Duodenal mucosa (tissue), 2 donors: Measurements from ENCODE around the gene IQGAP2.
"Not testable (repeated sequence)": the region's sequence is repeated elsewhere in the genome, so short reads cannot be mapped to it uniquely, and the experiment has no call there.

Source experiments
- H3K27ac ChIP-seq: one replicate; pipeline ENCODE4 v1.7.0; 2013; ENCODE audit warnings: low read depth, low read length
- H3K27me3 ChIP-seq, 2 donors: one replicate each; pipeline ENCODE4 v1.7.0; 2013; ENCODE audit warnings: low read length in 2 of 2, control low read depth in 1 of 2; ENCODE audit not compliant: insufficient read depth in 2 of 2, control insufficient read depth in 1 of 2
- H3K36me3 ChIP-seq, 2 donors: one replicate each; pipeline ENCODE4 v1.7.0; 2013; ENCODE audit warnings: low read length in 2 of 2, control low read depth in 1 of 2; ENCODE audit not compliant: insufficient read depth in 2 of 2, control insufficient read depth in 1 of 2
- H3K4me1 ChIP-seq, 2 donors: one replicate each; pipeline ENCODE4 v1.7.0; 2013; ENCODE audit warnings: low read length in 2 of 2, control low read depth in 1 of 2; ENCODE audit not compliant: insufficient read depth in 2 of 2, control insufficient read depth in 1 of 2
- H3K4me3 ChIP-seq, 2 donors: one replicate each; pipeline ENCODE4 v1.7.0; 2013; ENCODE audit warnings: low read length in 2 of 2, low read depth in 1 of 2
- H3K9ac ChIP-seq, 2 donors: one replicate each; pipeline ENCODE4 v1.7.0; 2013; ENCODE audit warnings: low read length in 2 of 2, low read depth in 1 of 2
- H3K9me3 ChIP-seq, 2 donors: one replicate each; pipeline ENCODE4 v1.7.0; 2013; ENCODE audit warnings: low read length in 2 of 2, control low read depth in 1 of 2; ENCODE audit not compliant: control insufficient read depth in 1 of 2

IQGAP2 gene

DNA sequence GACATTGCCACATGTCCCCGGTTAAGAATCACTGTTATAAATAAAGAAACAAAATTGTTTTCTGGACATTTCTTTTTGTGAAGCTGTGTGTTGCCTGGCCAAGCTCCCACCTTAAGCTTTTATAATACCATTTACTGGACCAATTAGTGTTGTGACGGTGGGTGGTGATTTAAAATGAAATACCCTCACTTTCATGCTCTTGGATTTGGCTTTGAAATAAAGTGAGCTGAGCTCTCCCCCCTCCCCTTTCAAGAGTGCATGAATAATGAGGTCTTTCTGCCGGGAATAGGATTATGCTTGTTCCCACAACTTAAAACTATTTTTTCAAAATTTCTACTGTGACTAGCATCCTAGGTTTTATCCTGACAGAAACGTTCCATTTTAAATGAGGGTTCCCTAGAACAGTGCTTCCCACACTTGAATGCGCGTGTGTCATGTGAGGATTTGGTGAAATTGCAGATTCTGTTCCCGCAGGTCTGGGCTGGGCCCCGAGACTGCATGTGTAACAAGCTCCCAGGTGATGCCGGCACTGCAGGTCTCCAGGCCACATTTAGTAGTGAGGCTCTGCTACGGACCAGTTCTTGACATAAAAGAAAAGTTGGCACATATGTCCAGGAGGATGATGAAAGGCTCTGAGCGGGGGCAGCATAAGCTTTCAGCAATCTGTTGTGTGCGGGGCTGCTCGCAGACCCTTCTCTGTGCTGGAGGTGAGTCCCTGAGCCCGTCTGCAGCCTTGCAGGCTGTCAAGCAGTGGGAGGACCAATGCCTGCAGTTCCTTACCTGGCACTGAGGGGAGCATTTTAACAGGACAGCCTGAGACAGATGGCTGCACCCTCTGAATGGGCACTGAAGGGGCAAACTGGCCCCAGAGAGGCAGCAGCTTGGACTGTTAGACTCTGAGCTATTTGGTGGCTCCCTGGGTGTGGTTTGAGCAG is 24.4 kb downstream of the IQGAP2 start:
- H3K9me3 ChIP-seq, result no peaks in the 10 kb centered on the region
- H3K27ac ChIP-seq, result no peak overlapping the region
- peaks cover 14 to 19% of the 10 kb centered on the region in 2 donors for H3K4me1 ChIP-seq
- H3K27me3 ChIP-seq, result no peaks in the 10 kb centered on the region
- H3K4me3 ChIP-seq, result no peak overlapping the region
- H3K9ac ChIP-seq, result no peak overlapping the region
- peaks cover 0 to 2% of the 10 kb centered on the region in 2 donors for H3K36me3 ChIP-seq

DNA sequence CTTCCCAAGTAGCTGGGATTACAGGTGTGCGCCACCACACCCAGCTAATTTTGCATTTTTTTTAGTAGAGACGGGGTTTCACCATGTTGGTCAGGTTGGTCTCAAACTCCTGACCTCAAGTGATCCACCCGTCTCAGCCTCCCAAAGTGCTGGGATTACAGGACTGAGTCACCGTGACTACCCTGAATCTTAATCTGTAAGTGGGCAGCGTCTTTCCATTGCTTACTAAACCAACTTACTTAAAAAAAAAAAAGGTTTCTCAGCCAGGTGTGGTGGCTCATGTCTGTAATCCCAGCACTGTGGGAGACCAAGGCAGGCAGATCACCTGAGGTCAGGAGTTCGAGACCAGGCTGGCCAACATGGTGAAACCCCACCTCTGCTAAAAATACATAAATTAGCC is 25.5 kb downstream of the IQGAP2 start:
- not testable (repeated sequence) for H3K27ac ChIP-seq, H3K4me3 ChIP-seq, H3K9me3 ChIP-seq, H3K27me3 ChIP-seq, H3K9ac ChIP-seq, H3K36me3 ChIP-seq
- peaks cover 12 to 15% of the 10 kb centered on the region in 2 donors for H3K4me1 ChIP-seq

- H3K9ac ChIP-seq, result no peak overlapping the region
- H3K4me1 ChIP-seq, result no peaks in the 10 kb centered on the region
- H3K27me3 ChIP-seq, result no peaks in the 10 kb centered on the region
- H3K9me3 ChIP-seq, result no peaks in the 10 kb centered on the region
- no peaks in the 10 kb centered on the region for H3K36me3 ChIP-seq
- H3K27ac ChIP-seq, result no peak overlapping the region
- H3K4me3 ChIP-seq, result no peak overlapping the region
Measured at GRCh38 chr5:76433261-76433660, 30.2 kb downstream of the IQGAP2 start.

- not testable (repeated sequence) for H3K27me3 ChIP-seq, H3K9me3 ChIP-seq, H3K36me3 ChIP-seq, H3K4me3 ChIP-seq, H3K27ac ChIP-seq, H3K4me1 ChIP-seq, H3K9ac ChIP-seq
Measured at GRCh38 chr5:76437507-76437906, 34.4 kb downstream of the IQGAP2 start.

- no peak overlapping the region for H3K4me3 ChIP-seq
- H3K36me3 ChIP-seq, result no peaks in the 10 kb centered on the region
- H3K4me1 ChIP-seq, result no peaks in the 10 kb centered on the region
- H3K27ac ChIP-seq, result no peak overlapping the region
- no peak overlapping the region for H3K9ac ChIP-seq
- no peaks in the 10 kb centered on the region for H3K27me3 ChIP-seq
- no peaks in the 10 kb centered on the region for H3K9me3 ChIP-seq
Measured at GRCh38 chr5:76438025-76438424, 34.9 kb downstream of the IQGAP2 start.

DNA sequence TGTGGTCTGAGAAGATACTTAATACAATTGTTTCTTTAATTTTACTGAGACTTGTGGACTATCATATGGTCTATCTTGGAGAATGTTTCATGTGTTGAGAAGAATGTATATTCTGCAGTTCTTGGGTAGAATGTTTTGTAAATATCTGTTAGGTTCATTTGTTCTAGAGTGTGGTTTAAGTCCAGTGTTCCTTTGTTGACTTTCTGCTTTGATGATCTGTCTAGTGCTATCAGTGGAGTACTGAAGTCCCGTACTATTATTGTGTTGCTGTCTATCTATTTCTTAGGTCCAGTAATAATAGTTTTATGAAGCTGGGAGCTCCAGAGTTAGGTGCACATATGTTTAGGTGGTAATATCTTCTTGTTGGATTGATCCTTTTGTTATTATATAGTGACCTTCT is 36.1 kb downstream of the IQGAP2 start:
- Histone ChIP-seq H3K4me1 (no peaks in the 10 kb centered on the region), H3K9me3 (no peaks in the 10 kb centered on the region), H3K36me3 (no peaks in the 10 kb centered on the region), H3K9ac (no peak overlapping the region), H3K27ac (no peak overlapping the region), H3K27me3 (no peaks in the 10 kb centered on the region), H3K4me3 (no peak overlapping the region)

GRCh38 chr5:76439929-76440328 is 36.8 kb downstream of the IQGAP2 start:
- no peak overlapping the region for H3K27ac ChIP-seq
- no peaks in the 10 kb centered on the region for H3K9me3 ChIP-seq
- H3K36me3 ChIP-seq, result no peaks in the 10 kb centered on the region
- H3K9ac ChIP-seq, result no peak overlapping the region
- no peak overlapping the region for H3K4me3 ChIP-seq
- H3K27me3 ChIP-seq, result no peaks in the 10 kb centered on the region
- H3K4me1 ChIP-seq, result no peaks in the 10 kb centered on the region

DNA sequence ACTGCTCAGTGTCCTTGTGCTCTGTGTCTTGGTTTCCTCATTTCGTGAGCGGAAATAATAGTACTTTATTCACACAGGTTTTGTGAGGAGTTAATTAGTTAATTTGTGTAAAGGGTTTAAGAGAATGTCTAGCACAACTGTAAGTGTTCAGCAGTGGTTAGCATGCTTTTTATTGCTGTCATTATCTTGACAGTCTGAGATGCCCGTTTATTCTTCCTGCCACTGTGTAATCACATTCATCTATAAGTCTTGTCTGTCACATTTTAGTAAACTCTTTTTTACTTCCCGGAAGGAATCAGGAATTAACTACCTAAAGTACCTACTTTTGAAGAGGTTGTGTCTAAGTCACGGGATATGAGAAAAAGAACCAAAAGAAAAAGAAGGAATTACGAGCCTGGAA is 38.0 kb downstream of the IQGAP2 start:
- no peak overlapping the region for H3K4me3 ChIP-seq
- no peak overlapping the region for H3K9ac ChIP-seq
- H3K27me3 ChIP-seq, result no peaks in the 10 kb centered on the region
- H3K9me3 ChIP-seq, result no peaks in the 10 kb centered on the region
- H3K4me1 ChIP-seq, result no peaks in the 10 kb centered on the region
- H3K27ac ChIP-seq, result no peak overlapping the region
- H3K36me3 ChIP-seq, result peaks cover 0 to 3% of the 10 kb centered on the region in 2 donors

GRCh38 chr5:76441890-76442673 is 39.0 kb downstream of the IQGAP2 start:
- no peaks in the 10 kb centered on the region for H3K4me1 ChIP-seq
- no peak overlapping the region for H3K4me3 ChIP-seq
- H3K9me3 ChIP-seq, result no peaks in the 10 kb centered on the region
- no peaks in the 10 kb centered on the region for H3K27me3 ChIP-seq
- H3K36me3 ChIP-seq, result peaks cover 0 to 3% of the 10 kb centered on the region in 2 donors
- no peak overlapping the region for H3K27ac ChIP-seq
- no peak overlapping the region for H3K9ac ChIP-seq

DNA sequence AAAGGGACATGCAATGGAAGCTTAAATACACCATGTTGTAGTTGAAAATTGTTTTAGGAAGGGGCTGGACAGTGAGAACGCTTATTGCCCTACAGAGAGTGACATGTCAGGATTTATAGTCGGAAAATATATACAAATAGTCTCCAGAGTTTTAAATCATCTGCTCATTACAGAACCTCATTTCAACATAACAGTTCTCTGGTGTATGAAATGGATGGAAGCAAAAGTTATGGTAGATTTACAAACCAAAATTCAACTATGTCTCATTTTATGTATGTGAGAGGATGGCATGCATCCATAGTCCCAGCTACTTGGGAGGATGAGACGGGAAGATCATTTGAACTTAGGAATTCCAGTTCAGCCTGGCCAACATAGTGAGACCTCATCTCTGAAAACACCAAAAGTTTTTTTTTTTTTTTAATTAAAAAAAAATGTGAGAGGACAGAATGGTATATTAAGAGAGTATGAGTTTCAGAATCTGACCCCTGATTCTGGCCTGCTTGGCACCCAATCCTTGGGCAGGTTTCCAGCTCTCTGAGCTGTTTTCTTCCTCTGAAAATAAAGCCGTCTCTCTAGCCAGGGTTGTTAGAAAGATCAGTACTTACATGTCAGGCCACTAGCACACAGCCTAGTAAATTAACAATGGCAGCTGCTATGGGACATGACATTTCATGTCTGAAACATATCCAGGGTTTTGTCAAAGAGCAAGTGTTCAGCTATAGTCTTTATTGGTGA is 40.1 kb downstream of the IQGAP2 start:
- H3K9ac ChIP-seq, result no peak overlapping the region
- H3K4me3 ChIP-seq, result no peak overlapping the region
- H3K27me3 ChIP-seq, result no peaks in the 10 kb centered on the region
- no peak overlapping the region for H3K27ac ChIP-seq
- H3K36me3 ChIP-seq, result peaks cover 0 to 3% of the 10 kb centered on the region in 2 donors
- no peaks in the 10 kb centered on the region for H3K9me3 ChIP-seq
- H3K4me1 ChIP-seq, result no peaks in the 10 kb centered on the region
